Smooth muscle cell (in vitro differentiated cells): ENCODE results near the gene PSMA6. TPM values are rescaled to one million over a fixed set of nuclear protein-coding genes. Genes with fewer than 3 reads are reported as not detected.
"Not testable (repeated sequence)": the region's sequence is repeated elsewhere in the genome, so short reads cannot be mapped to it uniquely, and the experiment has no call there.

Experiments
- DNase-seq: peaks from one replicate; lab custom pipeline; 2025; ENCODE audit not compliant: unreplicated experiment; lab: John Stamatoyannopoulos, UW
- H2AFZ ChIP-seq: fragments of 200-600 bp; sonication (generic); 2 replicates; pipeline ENCODE4 v1.6.0; 2016; ENCODE audit warnings: antibody characterized with exemption, low read depth, mild to moderate bottlenecking
- H3F3A ChIP-seq: fragments of 200-600 bp; sonication (generic); 2 replicates; pipeline ENCODE4 v1.6.0; 2017; ENCODE audit warnings: antibody characterized with exemption, low read depth
- H3K27ac ChIP-seq: fragments of 200-600 bp; sonication (generic); 2 replicates; pipeline ENCODE4 v1.5.1; 2016; ENCODE audit warnings: low read depth, mild to moderate bottlenecking
- H3K27me3 ChIP-seq: fragments of 200-600 bp; sonication (generic); 2 replicates; pipeline ENCODE4 v1.6.1; 2016; ENCODE audit warnings: low read depth, mild to moderate bottlenecking
- H3K36me3 ChIP-seq: fragments of 200-600 bp; sonication (generic); 2 replicates; pipeline ENCODE4 v1.5.1; 2016; ENCODE audit warnings: low read depth
- H3K4me1 ChIP-seq: fragments of 200-600 bp; sonication (generic); 2 replicates; pipeline ENCODE4 v1.5.1; 2016; ENCODE audit warnings: low read depth
- H3K4me2 ChIP-seq: fragments of 200-600 bp; sonication (generic); 2 replicates; pipeline ENCODE4 v1.6.0; 2016; ENCODE audit warnings: mild to moderate bottlenecking
- H3K4me3 ChIP-seq: fragments of 200-600 bp; sonication (generic); 2 replicates; pipeline ENCODE4 v1.5.1; 2016; ENCODE audit warnings: mild to moderate bottlenecking
- H3K79me2 ChIP-seq: fragments of 200-600 bp; sonication (generic); 2 replicates; pipeline ENCODE4 v1.6.0; 2016; ENCODE audit warnings: low read depth, mild to moderate bottlenecking
- H3K9ac ChIP-seq: fragments of 200-600 bp; sonication (generic); 2 replicates; pipeline ENCODE4 v1.6.0; 2016; ENCODE audit warnings: low read depth
- H3K9me3 ChIP-seq: fragments of 200-600 bp; sonication (generic); replicated peaks from 2 replicates; pipeline ENCODE4 v1.5.1; 2016; ENCODE audit warnings: low read depth
- H4K20me1 ChIP-seq: fragments of 200-600 bp; sonication (generic); 2 replicates; pipeline ENCODE4 v1.6.0; 2016; ENCODE audit warnings: low read depth
- CTCF ChIP-seq: fragments of 200-600 bp; sonication (generic); IDR thresholded peaks from 2 replicates; pipeline ENCODE4 v1.5.1; 2017; ENCODE audit warnings: borderline replicate concordance, mild to moderate bottlenecking, antibody characterized with exemption; ENCODE audit not compliant: insufficient read depth, poor library complexity, severe bottlenecking
- WGBS: methylation state at CpG from one replicate; pipeline ENCODE4 v1.1.7; 2016; ENCODE audit warnings: low lambda C conversion rate; 5-methylcytosine and 5-hydroxymethylcytosine counted together
- polyA plus RNA-seq: library from polyadenylated mRNA; unstranded; fragments of >200 nt; fragmentation: Nextera tagmentation; extraction: Ambion mirVana; gene quantifications from 2 replicates; pipeline ENCODE4 v1.2.1, GENCODE V29; 2016
- total RNA-seq: library from RNA; depleted of rRNA; stranded (reverse); fragments of >200 nt; gene quantifications from 2 replicates; pipeline ENCODE4 v1.2.3, GENCODE V29; 2014

Gene PSMA6
- total and polyA plus RNA-seq, 2 experiments from 2014 or later: 251 to 315 TPM

- DNase-seq: no peak
- Histone ChIP-seq H3K79me2 (no peaks in the 10 kb centered on the region), H2AFZ (peak overlapping the region; percentile 81), H3K9me3 (no peaks in the 10 kb centered on the region), H3K36me3 (no peaks in the 10 kb centered on the region), H4K20me1 (no peaks in the 10 kb centered on the region), H3F3A (no peaks in the 10 kb centered on the region), H3K9ac (no peak overlapping the region), H3K4me1 (no peaks in the 10 kb centered on the region), H3K27ac (no peak overlapping the region), H3K4me3 (no peak overlapping the region), H3K4me2 (no peak overlapping the region), H3K27me3 (no peaks in the 10 kb centered on the region)
- WGBS: 66% methylated on average over 10 of the region's 10 CpGs
- TF ChIP-seq CTCF: no peak
Measured at GRCh38 chr14:35353409-35354172, 61.4 kb downstream of the PSMA6 start.

GRCh38 chr14:35355235-35355634 lies 63.1 kb downstream of the PSMA6 start:
- H3F3A ChIP-seq, H3K9me3 ChIP-seq, H2AFZ ChIP-seq, H3K36me3 ChIP-seq, H4K20me1 ChIP-seq, H3K79me2 ChIP-seq, DNase-seq, H3K9ac ChIP-seq, H3K4me2 ChIP-seq, H3K27ac ChIP-seq, H3K4me3 ChIP-seq, H3K4me1 ChIP-seq, H3K27me3 ChIP-seq: not testable (repeated sequence)
- 96% methylated on average over 6 of the region's 6 CpGs for WGBS

- DNase-seq: no peak
Measured at GRCh38 chr14:35355981-35356841, 64.0 kb downstream of the PSMA6 start.

GRCh38 chr14:35359655-35360054 lies 67.5 kb downstream of the PSMA6 start:
- not testable (repeated sequence) for H2AFZ ChIP-seq, H3K27ac ChIP-seq, H4K20me1 ChIP-seq, H3K9me3 ChIP-seq, H3K36me3 ChIP-seq, DNase-seq, H3K4me3 ChIP-seq, H3K79me2 ChIP-seq, H3K4me1 ChIP-seq, H3F3A ChIP-seq, H3K4me2 ChIP-seq, H3K27me3 ChIP-seq, H3K9ac ChIP-seq
- WGBS: 85% methylated on average over 7 of the region's 7 CpGs

More at GRCh38 chr14:35355981-35356841, 64.0 kb downstream of the PSMA6 start:
- no peaks in the 10 kb centered on the region for H3F3A ChIP-seq
- no peaks in the 10 kb centered on the region for H3K9me3 ChIP-seq
- H4K20me1 ChIP-seq: no peaks in the 10 kb centered on the region
- no peak overlapping the region for H3K4me3 ChIP-seq
- no peaks in the 10 kb centered on the region for H3K4me1 ChIP-seq
- no peak overlapping the region for H3K9ac ChIP-seq
- H3K27ac ChIP-seq: peak overlapping the region; percentile 22
- 31% methylated on average over 5 of the region's 5 CpGs for WGBS
- H3K36me3 ChIP-seq: no peaks in the 10 kb centered on the region
- H3K27me3 ChIP-seq: no peaks in the 10 kb centered on the region
- no peak for TF ChIP-seq CTCF
- H3K79me2 ChIP-seq: no peaks in the 10 kb centered on the region
- no peak overlapping the region for H2AFZ ChIP-seq
- H3K4me2 ChIP-seq: peak overlapping the region; percentile 22
